Umbilical cord (tissue), 2 donors: ENCODE results near the gene SERPINE1. TPM values are rescaled to one million over a fixed set of nuclear protein-coding genes. Genes with fewer than 3 reads are reported as not detected.

Experiments used
- DNase-seq: peaks from one replicate; pipeline ENCODE4 v3.0.0-alpha.2; 2015; ENCODE audit warnings: low spot score
- total RNA-seq: library from RNA; depleted of rRNA; stranded (reverse); fragments of >200 nt; gene quantifications from one replicate; pipeline ENCODE4 v1.2.3, GENCODE V29; 2014; ENCODE audit warnings: low replicate concordance; ENCODE audit not compliant: insufficient read depth

Gene SERPINE1
- total RNA-seq, 1 donor from 2014 or later: 152 TPM

DNA sequence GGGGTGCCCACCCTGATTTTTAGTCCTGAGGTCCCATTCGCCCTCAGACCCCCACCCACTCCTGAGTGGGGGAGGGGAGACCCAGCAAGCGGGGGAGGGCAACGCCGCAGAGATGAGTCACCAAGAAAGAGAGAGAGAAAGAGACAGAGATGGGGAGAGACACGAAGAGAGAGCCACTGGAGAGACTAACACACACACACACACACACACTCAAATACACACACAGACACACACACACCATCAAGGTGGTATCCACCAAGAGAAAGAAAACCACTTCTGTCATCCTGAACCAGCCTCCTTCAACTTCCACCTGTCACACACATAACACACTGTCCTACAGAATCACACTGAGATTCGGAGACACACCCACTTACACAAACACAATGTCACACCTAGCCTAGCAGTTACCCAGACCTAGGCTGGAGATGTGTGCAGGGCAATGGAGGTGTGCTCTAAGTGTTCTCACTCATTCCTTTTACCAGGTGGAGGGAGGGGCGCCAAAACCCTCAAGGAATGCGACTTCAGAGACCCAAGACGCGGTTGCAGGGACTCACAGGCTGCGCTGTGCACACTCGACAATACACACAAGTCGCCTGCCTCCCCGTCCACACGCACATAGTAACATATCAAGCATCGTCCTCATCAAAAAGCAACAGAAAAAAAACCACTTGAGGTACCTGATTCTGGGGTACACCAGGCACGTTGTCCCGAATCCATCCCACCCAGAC lies 42.4 kb downstream of the SERPINE1 start:
- no peak for DNase-seq

DNA sequence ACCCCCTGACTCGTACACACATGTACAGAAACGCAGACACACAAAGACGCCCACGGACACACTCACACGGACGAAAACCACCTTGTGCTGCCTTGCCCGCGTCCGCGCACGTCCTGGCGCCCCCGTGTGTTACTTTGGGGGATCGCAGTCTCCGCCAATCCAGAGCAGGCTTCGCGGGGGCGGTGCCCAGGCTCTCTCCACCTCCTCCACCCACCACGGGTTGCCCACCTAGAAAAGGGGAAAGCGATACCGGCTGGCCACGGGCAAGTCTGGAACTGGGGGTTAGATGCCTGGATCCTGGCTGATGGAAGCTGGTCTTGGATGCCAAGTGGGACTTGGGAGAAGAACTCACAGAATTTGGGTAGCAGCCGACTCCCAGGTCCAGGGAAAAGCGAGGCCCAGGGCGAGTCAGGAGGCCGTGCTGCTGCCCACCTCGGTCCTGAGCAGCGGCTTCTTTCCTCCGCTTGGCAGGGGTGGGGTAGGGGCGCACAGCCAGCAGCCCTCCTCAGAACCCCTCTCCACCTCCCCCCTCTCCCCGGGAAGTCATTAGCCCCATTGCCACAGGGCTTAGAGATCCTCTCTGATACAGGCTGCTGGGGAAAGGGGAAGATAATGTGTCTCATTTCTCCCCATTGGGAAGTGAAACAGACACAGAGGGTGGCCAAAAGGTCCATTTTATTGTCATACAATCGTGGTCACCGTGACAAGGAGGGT lies 43.1 kb downstream of the SERPINE1 start:
- DNase-seq: peak; percentile 44

GRCh38 chr7:101170617-101171441 lies 43.9 kb downstream of the SERPINE1 start:
- no peak for DNase-seq

DNA sequence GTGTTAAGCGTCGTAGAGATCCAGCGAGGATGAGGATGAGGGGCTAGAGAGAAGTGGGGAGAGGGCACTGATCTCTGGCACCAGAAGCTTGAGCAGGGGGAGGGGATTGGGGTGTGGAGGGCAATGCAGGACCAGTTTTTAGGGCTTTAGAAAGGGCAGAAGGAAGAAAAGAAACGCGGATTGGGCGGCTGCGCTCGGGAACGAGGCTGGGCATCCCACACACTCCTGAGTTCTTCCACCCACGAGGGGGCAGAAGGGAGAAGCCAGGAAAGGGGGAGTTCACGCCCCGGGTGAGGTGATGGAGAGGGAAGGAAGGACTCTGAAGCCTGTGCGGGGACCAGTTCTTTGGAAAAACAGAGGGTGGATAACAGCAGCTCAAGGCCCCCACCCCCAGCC lies 44.5 kb downstream of the SERPINE1 start:
- no peak for DNase-seq

GRCh38 chr7:101172005-101172853 lies 45.3 kb downstream of the SERPINE1 start:
- DNase-seq: no peak

DNA sequence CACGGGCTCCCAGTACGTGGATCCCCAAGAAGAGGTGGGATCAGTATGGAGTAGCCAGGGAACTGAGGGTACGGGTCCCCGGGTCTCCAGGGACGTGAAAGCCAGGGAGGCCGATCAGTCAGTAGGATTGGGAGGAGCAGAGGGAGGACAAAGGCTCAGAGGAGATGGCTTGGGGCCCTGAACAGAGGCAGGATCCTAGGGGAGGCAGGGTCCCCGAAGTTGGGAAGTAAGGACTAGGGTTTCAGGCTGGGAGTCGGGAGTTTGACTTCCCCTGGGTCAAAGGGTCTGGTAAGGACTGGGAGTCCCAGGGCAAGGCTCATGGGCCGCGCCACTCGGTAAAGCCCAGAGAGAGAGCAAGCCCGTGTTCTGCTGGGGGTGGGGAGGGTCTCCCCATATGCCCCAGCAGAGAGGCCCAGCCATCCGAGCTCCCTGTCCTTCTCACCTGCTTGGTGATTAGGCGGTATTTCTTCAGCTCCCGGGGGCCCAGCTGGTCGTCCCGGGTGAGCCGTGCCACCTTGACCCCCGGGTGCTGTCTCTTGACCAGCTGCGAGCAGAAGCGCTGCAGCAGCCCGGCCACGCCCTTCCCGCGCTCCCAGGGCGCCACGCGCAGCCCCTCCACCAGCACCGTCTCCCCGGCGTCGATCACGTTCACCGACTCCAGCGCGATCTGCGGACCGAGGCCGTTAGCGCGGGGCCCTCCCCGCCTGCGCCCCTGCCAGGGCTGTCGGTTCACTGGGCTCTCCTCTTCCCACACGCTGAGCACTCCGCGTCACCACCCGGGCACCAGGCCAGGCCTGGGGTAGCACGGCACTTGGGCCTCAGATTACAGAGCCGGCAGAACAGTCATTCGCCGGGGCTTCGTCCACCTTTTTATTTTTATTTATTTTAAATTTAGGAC lies 46.2 kb downstream of the SERPINE1 start:
- peak; percentile 68 for DNase-seq

DNA sequence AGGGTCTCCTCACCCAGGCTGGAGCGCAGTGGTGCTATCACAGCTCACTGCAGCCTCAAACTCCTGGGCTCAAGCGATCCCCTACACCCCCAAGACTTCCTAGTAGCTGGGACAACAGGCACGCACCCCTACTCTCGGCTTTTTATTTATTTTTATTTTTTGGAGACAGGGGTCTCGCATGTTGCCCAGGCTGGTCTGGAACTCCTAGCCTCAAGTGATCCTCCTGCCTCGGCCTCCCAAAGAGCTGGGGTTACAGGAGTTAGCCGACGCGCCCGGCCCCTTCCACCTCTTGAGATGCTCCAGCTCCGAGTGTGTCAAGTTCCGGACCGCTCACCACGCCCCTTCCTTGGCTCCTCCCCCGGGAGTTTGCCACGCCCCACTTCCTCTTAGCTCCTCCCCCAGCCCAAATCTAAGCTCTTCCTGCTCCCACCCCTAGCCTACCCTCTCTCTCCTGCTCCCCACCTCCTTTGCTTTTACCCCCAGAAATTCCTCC lies 46.9 kb downstream of the SERPINE1 start:
- DNase-seq: no peak

- no peak for DNase-seq
Observed at GRCh38 chr7:101174322-101174854, 47.5 kb downstream of the SERPINE1 start.

GRCh38 chr7:101175664-101176063 lies 48.8 kb downstream of the SERPINE1 start:
- DNase-seq: no peak

DNA sequence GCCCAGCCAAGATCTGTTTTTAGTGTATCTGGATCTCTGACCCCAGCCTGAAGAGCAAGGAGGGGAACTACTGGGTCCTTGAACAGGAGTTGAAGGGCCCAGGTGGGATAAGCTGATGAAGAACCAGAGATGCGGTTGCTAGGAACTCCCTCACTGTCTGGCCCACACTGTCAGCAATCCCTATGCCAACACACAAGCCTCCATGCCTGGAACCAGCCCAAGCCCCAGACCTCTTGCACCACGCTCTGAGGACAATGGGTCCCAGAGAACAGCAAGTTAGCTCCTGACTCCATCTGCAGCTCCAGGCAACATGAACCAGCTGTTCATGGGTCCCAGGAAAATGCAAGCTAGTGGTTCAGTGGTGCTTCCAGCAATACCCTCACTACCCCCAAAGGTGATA lies 50.7 kb downstream of the SERPINE1 start:
- no peak for DNase-seq

- DNase-seq: no peak
Observed at GRCh38 chr7:101179117-101179516, 52.2 kb downstream of the SERPINE1 start.

- no peak for DNase-seq
Observed at GRCh38 chr7:101179713-101180112, 52.8 kb downstream of the SERPINE1 start.

- DNase-seq: no peak
Observed at GRCh38 chr7:101180130-101180755, 53.3 kb downstream of the SERPINE1 start, which contains the start of gene NAT16. TSS of gene NAT16 (minus strand) at chr7:101180293. CDS start at chr7:101174807, 5,486 bp downstream.

DNA sequence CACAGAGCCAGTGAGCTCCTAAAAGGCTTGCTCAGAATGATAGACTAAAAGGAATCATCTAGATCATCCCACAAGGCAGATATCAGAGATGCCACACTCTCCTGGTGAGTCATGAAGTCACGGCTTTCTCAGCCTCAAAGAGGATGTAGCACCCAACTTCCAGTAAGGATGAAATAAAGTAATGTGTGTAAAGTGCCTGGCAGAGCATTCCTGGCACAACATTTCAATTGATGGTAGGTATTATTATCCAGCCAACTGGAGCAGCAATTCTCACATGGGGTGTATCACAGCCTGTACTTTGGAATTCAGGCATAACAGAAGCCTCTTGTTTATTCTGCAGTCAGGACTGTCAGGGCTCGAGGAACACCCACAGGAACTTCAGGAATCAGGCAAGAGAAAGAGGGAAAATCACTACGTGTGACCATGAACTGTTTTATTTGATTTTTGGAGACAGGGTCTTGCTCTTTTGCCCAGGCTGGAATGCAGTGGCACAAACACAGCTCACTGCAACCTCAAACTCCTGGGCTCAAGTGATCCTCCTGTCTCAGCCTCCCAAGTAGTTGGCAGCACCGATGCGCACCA lies 58.4 kb downstream of the SERPINE1 start:
- DNase-seq: no peak

GRCh38 chr7:101186194-101186593 lies 59.3 kb downstream of the SERPINE1 start:
- DNase-seq: no peak

DNA sequence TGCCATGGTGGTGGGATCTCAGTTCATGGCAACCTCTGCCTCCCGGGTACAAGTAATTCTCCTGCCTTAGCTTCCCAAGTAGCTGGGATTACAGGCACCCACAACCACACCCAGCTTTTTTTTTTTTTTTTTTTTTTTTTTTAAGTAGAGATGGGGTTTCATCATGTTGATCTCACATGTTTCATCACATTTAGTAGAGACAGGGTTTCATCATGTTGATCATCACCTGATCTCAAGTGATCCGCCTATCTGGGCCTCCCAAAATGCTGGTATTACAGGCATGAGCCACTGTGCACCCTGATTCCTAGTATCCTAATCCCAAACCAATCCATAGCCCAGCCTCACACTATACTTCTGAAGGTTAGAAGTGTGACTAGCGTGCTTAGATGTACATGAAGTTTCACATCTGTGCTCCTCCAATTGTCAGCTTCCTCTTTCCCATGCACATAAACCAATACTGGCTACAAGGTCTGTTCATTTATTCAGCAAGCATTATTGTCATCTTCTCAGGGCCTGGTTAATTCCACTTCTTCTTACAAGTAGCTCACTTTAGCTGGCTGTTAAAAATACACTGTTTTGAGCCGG lies 60.0 kb downstream of the SERPINE1 start:
- no peak for DNase-seq
